GM23248 (cell line): Measurements from ENCODE around the gene ZNF425. TPM values are rescaled to one million over a fixed set of nuclear protein-coding genes. Genes with fewer than 3 reads are reported as not detected.

Experiments used
- DNase-seq: peaks from one replicate; pipeline ENCODE4 v3.0.0-alpha.2; 2015
- H2AFZ ChIP-seq: fragments of 200-600 bp; sonication (generic); 2 replicates; pipeline ENCODE4 v1.6.1; 2016; ENCODE audit warnings: antibody characterized with exemption
- H3F3A ChIP-seq: fragments of 200-600 bp; sonication (generic); 2 replicates; pipeline ENCODE4 v1.6.1; 2016; ENCODE audit warnings: mild to moderate bottlenecking, antibody characterized with exemption, mixed run types; ENCODE audit not compliant: insufficient read depth
- H3K27ac ChIP-seq: fragments of 200-600 bp; sonication (generic); 2 replicates; pipeline ENCODE4 v1.5.1; 2016; ENCODE audit warnings: mild to moderate bottlenecking
- H3K27me3 ChIP-seq: fragments of 200-600 bp; sonication (generic); replicated peaks from 2 replicates; pipeline ENCODE4 v1.6.1; 2016; ENCODE audit warnings: mild to moderate bottlenecking; ENCODE audit not compliant: insufficient read depth
- H3K36me3 ChIP-seq: fragments of 200-600 bp; sonication (generic); 2 replicates; pipeline ENCODE4 v1.6.1; 2016; ENCODE audit warnings: low read depth, mild to moderate bottlenecking
- H3K4me1 ChIP-seq: fragments of 200-600 bp; sonication (generic); 2 replicates; pipeline ENCODE4 v1.6.1; 2016; ENCODE audit warnings: mild to moderate bottlenecking; ENCODE audit not compliant: insufficient read depth
- H3K4me2 ChIP-seq: fragments of 200-600 bp; sonication (generic); one replicate; pipeline ENCODE4 v1.6.1; 2016; ENCODE audit warnings: mild to moderate bottlenecking; ENCODE audit not compliant: unreplicated experiment
- H3K4me3 ChIP-seq: fragments of 200-600 bp; sonication (generic); 2 replicates; pipeline ENCODE4 v1.5.1; 2016; ENCODE audit warnings: mild to moderate bottlenecking
- H3K79me2 ChIP-seq: fragments of 200-600 bp; sonication (generic); 2 replicates; pipeline ENCODE4 v1.6.1; 2016; ENCODE audit warnings: mild to moderate bottlenecking; ENCODE audit not compliant: insufficient read depth
- H3K9ac ChIP-seq: fragments of 200-600 bp; sonication (generic); 2 replicates; pipeline ENCODE4 v1.6.1; 2016; ENCODE audit warnings: mild to moderate bottlenecking
- H3K9me2 ChIP-seq: fragments of 200-600 bp; sonication (generic); 2 replicates; pipeline ENCODE4 v1.6.1; 2016; ENCODE audit warnings: mixed run types, mild to moderate bottlenecking, moderate library complexity; ENCODE audit not compliant: insufficient read depth
- H3K9me3 ChIP-seq: fragments of 200-600 bp; sonication (generic); one replicate; pipeline ENCODE4 v1.6.1; 2017; ENCODE audit warnings: low read depth
- H4K20me1 ChIP-seq: fragments of 200-600 bp; sonication (generic); 2 replicates; pipeline ENCODE4 v1.6.0; 2016; ENCODE audit not compliant: insufficient read depth
- EZH2 ChIP-seq: fragments of 200-600 bp; sonication (generic); IDR thresholded peaks from 2 replicates; pipeline ENCODE4 v1.6.1; 2018; ENCODE audit warnings: antibody characterized with exemption, mild to moderate bottlenecking; ENCODE audit not compliant: insufficient read depth, poor library complexity, severe bottlenecking
- EZH2phosphoT487 ChIP-seq: fragments of 200-600 bp; sonication (generic); IDR thresholded peaks from 2 replicates; pipeline ENCODE4 v1.6.1; 2018; ENCODE audit warnings: antibody characterized with exemption, moderate library complexity, mild to moderate bottlenecking, low read depth; ENCODE audit not compliant: insufficient read depth
- WGBS, 2 experiments: methylation state at CpG; one replicate each; pipeline ENCODE4 v1.1.6; 2015 to 2017; ENCODE audit warnings: low lambda C conversion rate in 2 of 2, low coverage in 1 of 2; ENCODE audit errors: missing lambda C conversion rate in 2 of 2; 5-methylcytosine and 5-hydroxymethylcytosine counted together
- in situ Hi-C: fragments of 300-500 bp; cut with MboI; formaldehyde crosslinking; loops from 2 replicates; pipeline ENCODE4 v1.15.0; 2020
- polyA plus RNA-seq: library from polyadenylated mRNA; unstranded; fragments of >200 nt; fragmentation: Nextera tagmentation; extraction: Ambion mirVana; gene quantifications from 2 replicates; pipeline ENCODE4 v1.2.1, GENCODE V29; 2016
- total RNA-seq: library from RNA; depleted of rRNA; stranded (reverse); fragments of >200 nt; shearing (Covaris generic); gene quantifications from 2 replicates; pipeline ENCODE4 v1.2.3, GENCODE V29; 2014

Gene ZNF425
- total and polyA plus RNA-seq, 2 experiments from 2014 or later = 3.8 to 3.9 TPM

- H3K27ac ChIP-seq = no peak overlapping the region
- H3K79me2 ChIP-seq = peaks cover 49% of the 10 kb centered on the region
- no peaks in the 10 kb centered on the region for H4K20me1 ChIP-seq
- H3K4me2 ChIP-seq = no peak overlapping the region
- no peak for DNase-seq
- H3K4me1 ChIP-seq = no peaks in the 10 kb centered on the region
- no peaks in the 10 kb centered on the region for H3K9me2 ChIP-seq
- no peak for TF ChIP-seq EZH2phosphoT487
- no peak for TF ChIP-seq EZH2
- H3K36me3 ChIP-seq = peaks cover 57% of the 10 kb centered on the region; the same call in 1 of the 2 replicates
- no peaks in the 10 kb centered on the region for H3F3A ChIP-seq
- H3K27me3 ChIP-seq = no peaks in the 10 kb centered on the region
- no peak overlapping the region for H3K4me3 ChIP-seq
- H2AFZ ChIP-seq = no peak overlapping the region
- in situ Hi-C loops = no loop called here
- H3K9ac ChIP-seq = no peak overlapping the region
- H3K9me3 ChIP-seq = no peaks in the 10 kb centered on the region
These were observed 40.7 kb upstream of the ZNF425 start for GRCh38 chr7:149166630-149167352.

DNA sequence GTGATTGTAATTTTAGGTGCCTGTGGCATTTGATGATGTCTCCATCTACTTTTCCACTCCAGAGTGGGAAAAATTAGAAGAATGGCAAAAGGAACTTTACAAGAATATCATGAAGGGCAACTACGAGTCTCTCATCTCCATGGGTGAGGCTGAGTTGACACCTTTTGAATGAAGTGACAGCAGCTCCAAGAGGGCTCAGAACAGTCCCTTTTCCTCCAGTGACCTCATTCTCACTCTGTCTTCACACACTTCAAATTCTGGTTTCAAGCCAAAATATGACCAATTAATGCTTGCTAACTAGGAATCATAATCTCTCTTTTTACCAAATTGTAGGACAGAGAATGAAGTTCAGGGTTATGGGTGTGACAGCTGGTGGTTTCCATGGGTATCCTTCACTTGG, 40.0 kb upstream of the ZNF425 start:
- TF ChIP-seq EZH2 (no peak), EZH2phosphoT487 (no peak)
- no peaks in the 10 kb centered on the region for H3K27me3 ChIP-seq
- H3F3A ChIP-seq = peaks cover 4% of the 10 kb centered on the region; the same call in 1 of the 2 replicates
- 52 to 54% methylated on average over 1 of the region's 1 CpG for WGBS, 2 experiments
- H3K27ac ChIP-seq = no peak overlapping the region
- no peak overlapping the region for H2AFZ ChIP-seq
- H3K36me3 ChIP-seq = peaks cover 57% of the 10 kb centered on the region; the same call in 1 of the 2 replicates
- H3K9me3 ChIP-seq = no peaks in the 10 kb centered on the region
- no peak overlapping the region for H3K4me2 ChIP-seq
- H3K79me2 ChIP-seq = peaks cover 50% of the 10 kb centered on the region
- DNase-seq = no peak
- H3K4me3 ChIP-seq = no peak overlapping the region
- H3K4me1 ChIP-seq = peaks cover 5% of the 10 kb centered on the region; the same call in 1 of the 2 replicates
- H3K9me2 ChIP-seq = no peaks in the 10 kb centered on the region
- no peaks in the 10 kb centered on the region for H4K20me1 ChIP-seq
- H3K9ac ChIP-seq = no peak overlapping the region
- in situ Hi-C loops = no loop called here

GRCh38 chr7:149161241-149161848, 35.2 kb upstream of the ZNF425 start:
- no peak overlapping the region for H2AFZ ChIP-seq
- TF ChIP-seq EZH2phosphoT487 (no peak), EZH2 (no peak)
- peaks cover 8% of the 10 kb centered on the region; the same call in 1 of the 2 replicates for H3F3A ChIP-seq
- in situ Hi-C loops = no loop called here
- H3K4me3 ChIP-seq = no peak overlapping the region
- H3K27ac ChIP-seq = no peak overlapping the region
- WGBS, 2 experiments = 45 to 46% methylated on average over 5 of the region's 5 CpGs
- H3K9me3 ChIP-seq = no peaks in the 10 kb centered on the region
- H3K4me2 ChIP-seq = no peak overlapping the region
- DNase-seq = peak; percentile 45
- H3K9ac ChIP-seq = no peak overlapping the region
- H4K20me1 ChIP-seq = no peaks in the 10 kb centered on the region
- peaks cover 92% of the 10 kb centered on the region for H3K79me2 ChIP-seq
- H3K36me3 ChIP-seq = peaks cover 29% of the 10 kb centered on the region; the same call in 1 of the 2 replicates
- H3K27me3 ChIP-seq = no peaks in the 10 kb centered on the region
- H3K4me1 ChIP-seq = peaks cover 7% of the 10 kb centered on the region; the same call in 1 of the 2 replicates
- H3K9me2 ChIP-seq = no peaks in the 10 kb centered on the region

- Histone ChIP-seq H3F3A (peaks cover 8% of the 10 kb centered on the region; the same call in 1 of the 2 replicates), H3K79me2 (peaks cover 98% of the 10 kb centered on the region), H4K20me1 (no peaks in the 10 kb centered on the region; the same call in 1 of the 2 replicates), H3K4me1 (peaks cover 7% of the 10 kb centered on the region; the same call in 1 of the 2 replicates), H3K9ac (no peak overlapping the region), H3K27ac (no peak overlapping the region), H2AFZ (no peak overlapping the region), H3K9me3 (no peaks in the 10 kb centered on the region), H3K27me3 (no peaks in the 10 kb centered on the region), H3K9me2 (no peaks in the 10 kb centered on the region), H3K4me2 (no peak overlapping the region), H3K4me3 (no peak overlapping the region), H3K36me3 (peaks cover 20% of the 10 kb centered on the region)
- WGBS, 2 experiments = 98 to 99% methylated on average over 6 of the region's 6 CpGs
- in situ Hi-C loops = no loop called here
- TF ChIP-seq EZH2 (no peak), EZH2phosphoT487 (no peak)
- DNase-seq = no peak
These were observed 30.8 kb upstream of the ZNF425 start for GRCh38 chr7:149156898-149157297.
